Astrocyte (in vitro differentiated cells and primary cell): ENCODE measurements around the gene PXN.

Experiments used
- EZH2 ChIP-seq: IDR thresholded peaks from 2 replicates; pipeline ENCODE4 v1.6.1; 2012; ENCODE audit warnings: mild to moderate bottlenecking, low read length, inconsistent platforms; ENCODE audit not compliant: insufficient read depth
- TF ChIP-seq, protein P1 (sequence below): IDR thresholded peaks from 2 replicates; pipeline ENCODE4 v1.5.1; 2011; ENCODE audit warnings: low read depth, mild to moderate bottlenecking, inconsistent platforms, low read length, moderate library complexity; ENCODE audit not compliant: insufficient read depth

DNA sequence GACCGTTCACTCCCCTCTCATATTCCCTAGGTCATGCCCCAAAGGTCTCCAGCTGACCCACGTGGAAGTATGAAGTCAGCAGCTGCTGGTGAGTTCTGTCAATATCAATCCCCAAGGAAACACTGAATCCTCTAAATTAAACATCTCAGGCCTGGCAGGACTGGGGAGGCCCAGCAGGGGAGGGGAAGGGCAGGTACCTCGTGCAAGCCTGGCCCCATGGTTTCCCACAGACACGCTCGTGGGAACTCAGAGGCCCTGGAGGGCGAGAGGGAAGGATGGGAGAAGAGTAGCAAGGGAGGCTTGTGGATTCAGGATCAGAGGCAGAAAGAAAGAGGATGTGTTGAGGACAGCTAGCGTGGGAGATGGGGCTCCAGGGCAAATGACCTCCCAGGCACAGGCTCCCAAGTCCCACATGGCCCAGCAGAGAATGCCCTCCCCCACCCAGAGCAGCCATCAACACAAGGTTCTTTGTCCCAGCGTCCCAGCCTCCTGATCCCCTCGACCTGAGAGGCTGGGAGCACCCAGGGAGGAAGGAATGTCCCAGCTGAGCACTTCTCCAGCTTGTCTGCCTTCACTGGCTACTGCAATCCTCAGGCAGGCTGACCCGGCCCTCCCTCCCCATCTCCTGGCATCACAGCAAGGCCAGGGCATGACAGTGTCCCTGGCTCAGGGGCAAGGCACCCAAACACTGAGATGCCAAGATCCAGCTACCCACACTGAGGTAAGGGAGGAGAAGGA lies 44.5 kb downstream of the PXN start:
- TF ChIP-seq, protein P1, sequence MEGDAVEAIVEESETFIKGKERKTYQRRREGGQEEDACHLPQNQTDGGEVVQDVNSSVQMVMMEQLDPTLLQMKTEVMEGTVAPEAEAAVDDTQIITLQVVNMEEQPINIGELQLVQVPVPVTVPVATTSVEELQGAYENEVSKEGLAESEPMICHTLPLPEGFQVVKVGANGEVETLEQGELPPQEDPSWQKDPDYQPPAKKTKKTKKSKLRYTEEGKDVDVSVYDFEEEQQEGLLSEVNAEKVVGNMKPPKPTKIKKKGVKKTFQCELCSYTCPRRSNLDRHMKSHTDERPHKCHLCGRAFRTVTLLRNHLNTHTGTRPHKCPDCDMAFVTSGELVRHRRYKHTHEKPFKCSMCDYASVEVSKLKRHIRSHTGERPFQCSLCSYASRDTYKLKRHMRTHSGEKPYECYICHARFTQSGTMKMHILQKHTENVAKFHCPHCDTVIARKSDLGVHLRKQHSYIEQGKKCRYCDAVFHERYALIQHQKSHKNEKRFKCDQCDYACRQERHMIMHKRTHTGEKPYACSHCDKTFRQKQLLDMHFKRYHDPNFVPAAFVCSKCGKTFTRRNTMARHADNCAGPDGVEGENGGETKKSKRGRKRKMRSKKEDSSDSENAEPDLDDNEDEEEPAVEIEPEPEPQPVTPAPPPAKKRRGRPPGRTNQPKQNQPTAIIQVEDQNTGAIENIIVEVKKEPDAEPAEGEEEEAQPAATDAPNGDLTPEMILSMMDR = no peak
- no peak for TF ChIP-seq EZH2
